PFSK-1 (cell line): ENCODE data around the gene PSORS1C2.

Experiments
- FOXP2 ChIP-seq: optimal IDR thresholded peaks from 2 replicates; pipeline ENCODE3; 2011; ENCODE audit warnings: borderline replicate concordance, control low read depth, inconsistent platforms; ENCODE audit not compliant: insufficient read depth; ENCODE audit errors: extremely low read length, extremely low read depth
- POLR2AphosphoS5 ChIP-seq: IDR thresholded peaks from 2 replicates; pipeline ENCODE4 v1.6.1; 2012; ENCODE audit warnings: low read depth, mild to moderate bottlenecking, control low read depth, low read length, moderate library complexity
- REST ChIP-seq, 2 experiments: IDR thresholded peaks; 2 replicates each; pipeline versions ENCODE4 v1.6.1 to v1.8.0; 2011 to 2012; ENCODE audit warnings: low read depth in 2 of 2, low read length in 2 of 2, control low read depth in 1 of 2, inconsistent platforms in 1 of 2, mild to moderate bottlenecking in 1 of 2, moderate library complexity in 1 of 2; ENCODE audit not compliant: insufficient read depth in 1 of 2
- SIN3A ChIP-seq: IDR thresholded peaks from 2 replicates; pipeline ENCODE4 v1.6.1; 2012; ENCODE audit warnings: mild to moderate bottlenecking, low read length, moderate library complexity, borderline replicate concordance; ENCODE audit not compliant: insufficient read depth
- TAF1 ChIP-seq: IDR thresholded peaks from 2 replicates; pipeline ENCODE4 v1.6.1; 2012; ENCODE audit warnings: low read length, control low read depth, borderline replicate concordance; ENCODE audit not compliant: insufficient read depth

- TF ChIP-seq SIN3A = no peak
- TF ChIP-seq TAF1 = no peak
- TF ChIP-seq POLR2AphosphoS5 = no peak
- TF ChIP-seq REST (IDR thresholded peaks at IDR 0.05; ENCODE audit: insufficient read depth in 1 of 2, low read depth in 2 of 2, low read length in 2 of 2) = no peak
- TF ChIP-seq FOXP2 = no peak
These were observed 13.1 kb downstream of the PSORS1C2 start for GRCh38 chr6:31125586-31126363.
